T-helper 2 cell treated with Interferon-gamma antibody and Interleukin-4, amounts not matched to agents 5 μg/mL and 100 μg/mL, for 36 hours (primary cell): ENCODE results near the gene C1orf94.

Source experiments
- DNase-seq: peaks from one replicate; pipeline ENCODE4 v3.0.0; 2021; ENCODE audit warnings: low spot score
- H3K27ac Mint-ChIP-seq: one replicate; pipeline ENCODE4 v1.8.0; 2021; ENCODE audit warnings: mild to moderate bottlenecking, mixed read lengths
- H3K27me3 Mint-ChIP-seq: one replicate; pipeline ENCODE4 v1.8.0; 2021; ENCODE audit warnings: low read depth, mixed read lengths
- H3K36me3 Mint-ChIP-seq: one replicate; pipeline ENCODE4 v1.8.0; 2021; ENCODE audit warnings: low read depth, mixed read lengths
- H3K4me1 Mint-ChIP-seq: one replicate; pipeline ENCODE4 v1.8.0; 2021; ENCODE audit warnings: low read depth, mixed read lengths
- H3K4me3 Mint-ChIP-seq: one replicate; pipeline ENCODE4 v1.8.0; 2022; ENCODE audit warnings: mild to moderate bottlenecking, moderate library complexity, mixed read lengths
- H3K9me3 Mint-ChIP-seq: one replicate; pipeline ENCODE4 v1.8.0; 2021; ENCODE audit warnings: mixed read lengths

The C1orf94 gene

DNA sequence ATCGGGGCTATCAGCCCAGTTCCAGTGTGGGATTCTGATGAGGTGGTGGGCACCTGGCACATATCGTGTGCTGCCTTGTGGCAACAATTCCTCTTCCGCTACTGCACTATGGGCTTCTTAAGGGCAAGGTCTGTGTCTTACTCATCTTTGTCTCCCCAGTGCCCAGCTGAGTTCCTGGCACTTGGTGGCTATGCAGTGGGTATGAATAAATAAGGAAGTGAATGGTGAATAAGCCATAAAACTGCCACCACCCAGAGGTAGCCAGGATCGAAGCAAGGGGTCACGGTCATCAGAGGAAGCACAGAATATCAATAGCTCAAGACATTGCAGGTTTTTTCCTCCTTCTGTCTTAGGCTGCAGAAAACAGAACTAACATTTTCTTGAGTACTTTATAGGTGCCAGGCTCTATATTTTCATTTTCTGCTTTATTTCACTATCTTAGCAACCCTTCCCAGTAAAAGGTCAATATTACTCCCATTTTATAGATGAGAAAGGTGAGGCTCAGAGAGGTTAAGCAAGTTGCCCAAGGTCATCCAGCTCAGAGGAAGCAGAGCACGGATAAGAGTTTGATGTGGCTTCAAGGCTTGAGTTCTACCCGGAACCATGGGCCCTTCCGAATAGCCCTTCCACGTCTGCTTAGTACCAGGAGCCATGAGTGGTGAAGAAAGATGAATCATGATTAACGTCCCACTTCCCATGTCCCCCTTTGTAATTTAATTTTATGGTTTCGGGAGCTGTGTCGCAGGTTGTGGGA is 10.2 kb downstream of the C1orf94 start:
- no peak for DNase-seq
- H3K27me3 Mint-ChIP-seq, result peaks cover 6% of the 10 kb centered on the region
- peaks cover 12% of the 10 kb centered on the region for H3K9me3 Mint-ChIP-seq
- H3K36me3 Mint-ChIP-seq, result no peaks in the 10 kb centered on the region
- H3K4me1 Mint-ChIP-seq, result no peaks in the 10 kb centered on the region
- no peak overlapping the region for H3K4me3 Mint-ChIP-seq
- no peak overlapping the region for H3K27ac Mint-ChIP-seq

DNA sequence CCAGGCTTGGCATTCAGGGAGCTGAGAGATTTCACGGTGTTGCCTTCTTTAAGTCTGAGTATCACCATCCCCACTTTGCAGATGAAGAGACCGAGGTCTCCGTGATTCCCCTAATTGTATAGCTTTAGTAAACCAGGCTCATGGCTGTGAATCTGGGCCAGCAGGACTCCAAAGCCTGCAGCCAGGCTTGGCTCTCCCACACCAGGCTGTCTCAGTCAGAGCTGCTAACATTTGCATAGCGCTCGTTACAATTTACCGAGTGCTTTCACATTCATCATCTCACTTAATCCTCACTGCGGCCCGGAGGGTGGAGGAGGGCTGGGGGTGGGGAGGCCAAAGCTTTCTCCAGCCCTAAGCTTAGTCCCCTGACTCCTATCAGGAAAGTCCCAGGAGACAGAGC is 11.7 kb downstream of the C1orf94 start:
- H3K36me3 Mint-ChIP-seq, result no peaks in the 10 kb centered on the region

DNA sequence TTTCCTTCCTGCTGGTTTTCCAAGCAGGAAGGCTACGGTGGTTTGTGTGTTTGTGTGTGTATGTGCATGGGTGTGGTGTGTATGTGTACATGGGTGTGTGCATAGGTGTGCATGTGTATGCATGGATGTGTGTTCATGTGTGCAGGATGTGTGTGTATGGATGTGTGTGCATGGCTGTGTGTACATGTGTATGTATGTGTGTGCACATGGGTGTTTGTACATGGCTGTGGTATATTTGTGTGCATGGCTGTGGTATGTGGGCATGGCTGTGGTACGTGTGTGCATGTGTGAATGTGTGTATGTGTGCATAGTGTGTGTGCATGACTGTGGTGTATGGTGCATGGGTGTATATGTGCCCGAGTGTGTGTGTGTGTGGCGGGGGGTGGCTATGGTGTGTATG is 12.3 kb downstream of the C1orf94 start:
- no peak for DNase-seq
- H3K4me3 Mint-ChIP-seq, result no peak overlapping the region
- no peak overlapping the region for H3K27ac Mint-ChIP-seq
- no peaks in the 10 kb centered on the region for H3K4me1 Mint-ChIP-seq
- H3K9me3 Mint-ChIP-seq, result peaks cover 12% of the 10 kb centered on the region
- H3K27me3 Mint-ChIP-seq, result peaks cover 6% of the 10 kb centered on the region
- no peaks in the 10 kb centered on the region for H3K36me3 Mint-ChIP-seq

More for the DNA sequence above, 11.7 kb downstream of the C1orf94 start:
- no peaks in the 10 kb centered on the region for H3K4me1 Mint-ChIP-seq
- H3K4me3 Mint-ChIP-seq, result no peak overlapping the region
- H3K9me3 Mint-ChIP-seq, result peaks cover 12% of the 10 kb centered on the region
- peaks cover 6% of the 10 kb centered on the region for H3K27me3 Mint-ChIP-seq
- no peak for DNase-seq
- no peak overlapping the region for H3K27ac Mint-ChIP-seq

DNA sequence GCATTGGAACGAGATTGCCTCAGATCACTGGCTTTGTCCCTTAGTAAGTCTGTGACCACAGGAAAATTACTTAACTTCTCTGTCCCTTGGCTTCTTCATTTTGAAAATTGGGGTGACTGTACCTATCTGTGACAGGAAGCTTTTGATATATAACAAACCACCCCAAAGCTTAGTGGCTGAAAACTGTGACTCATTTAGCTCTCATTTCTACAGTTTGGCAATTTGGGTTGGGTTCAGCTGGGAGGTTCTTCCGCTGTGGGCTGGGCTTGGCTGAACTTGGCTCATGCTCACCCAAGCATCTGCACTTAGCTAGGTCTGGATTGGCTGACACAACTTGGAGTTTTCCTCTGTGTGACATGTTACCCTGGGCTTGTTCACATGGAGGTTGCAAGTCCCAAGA is 14.0 kb downstream of the C1orf94 start:
- peaks cover 2% of the 10 kb centered on the region for H3K27me3 Mint-ChIP-seq
- H3K4me1 Mint-ChIP-seq, result no peaks in the 10 kb centered on the region
- H3K9me3 Mint-ChIP-seq, result peaks cover 12% of the 10 kb centered on the region
- H3K27ac Mint-ChIP-seq, result no peak overlapping the region
- H3K4me3 Mint-ChIP-seq, result no peak overlapping the region
- no peak for DNase-seq
- H3K36me3 Mint-ChIP-seq, result no peaks in the 10 kb centered on the region

DNA sequence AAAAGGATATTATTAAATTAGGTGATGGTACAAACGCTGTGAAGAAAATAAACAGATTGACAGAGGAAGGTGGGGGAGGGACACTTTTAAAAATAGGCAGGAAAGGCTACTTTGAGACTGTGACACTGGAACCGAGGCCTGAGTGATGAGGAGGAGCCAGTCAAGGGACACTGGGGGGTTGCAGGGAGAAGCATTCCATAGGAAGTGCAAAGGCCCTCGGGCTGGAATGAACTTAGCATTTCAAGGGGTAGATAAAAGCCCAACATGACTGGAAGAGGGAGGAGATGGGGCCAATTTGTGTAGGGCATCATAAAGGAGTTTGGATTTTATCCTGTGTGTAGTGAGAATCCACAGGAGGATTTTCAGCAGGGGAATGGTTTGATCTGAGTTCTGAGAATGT is 15.9 kb downstream of the C1orf94 start:
- DNase-seq, result no peak
- no peaks in the 10 kb centered on the region for H3K4me1 Mint-ChIP-seq
- peaks cover 12% of the 10 kb centered on the region for H3K9me3 Mint-ChIP-seq
- no peaks in the 10 kb centered on the region for H3K27me3 Mint-ChIP-seq
- no peak overlapping the region for H3K27ac Mint-ChIP-seq
- H3K4me3 Mint-ChIP-seq, result no peak overlapping the region
- no peaks in the 10 kb centered on the region for H3K36me3 Mint-ChIP-seq

DNA sequence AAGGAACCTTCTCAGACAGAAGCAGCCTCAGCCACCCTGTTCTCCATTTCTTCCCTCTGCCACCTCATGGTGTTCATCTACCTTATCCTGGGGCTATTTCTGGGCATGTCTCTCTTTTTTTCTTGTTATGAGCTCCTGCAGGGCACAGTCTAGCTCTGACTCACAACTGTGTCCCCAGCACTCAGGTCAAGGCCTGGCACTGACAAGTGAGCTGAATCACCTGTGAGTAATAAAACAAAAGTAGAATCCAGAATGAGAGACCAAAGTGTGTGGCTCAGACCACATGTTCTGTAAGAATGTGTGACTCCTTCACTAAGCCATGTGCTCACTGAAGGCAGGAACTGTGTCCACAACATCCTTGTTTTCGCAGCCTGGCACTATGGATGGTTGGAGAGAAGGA is 23.2 kb downstream of the C1orf94 start:
- Mint-ChIP-seq H3K4me3 (no peak overlapping the region), H3K27me3 (no peaks in the 10 kb centered on the region), H3K9me3 (no peaks in the 10 kb centered on the region), H3K27ac (no peak overlapping the region), H3K4me1 (no peaks in the 10 kb centered on the region), H3K36me3 (no peaks in the 10 kb centered on the region)
- no peak for DNase-seq

DNA sequence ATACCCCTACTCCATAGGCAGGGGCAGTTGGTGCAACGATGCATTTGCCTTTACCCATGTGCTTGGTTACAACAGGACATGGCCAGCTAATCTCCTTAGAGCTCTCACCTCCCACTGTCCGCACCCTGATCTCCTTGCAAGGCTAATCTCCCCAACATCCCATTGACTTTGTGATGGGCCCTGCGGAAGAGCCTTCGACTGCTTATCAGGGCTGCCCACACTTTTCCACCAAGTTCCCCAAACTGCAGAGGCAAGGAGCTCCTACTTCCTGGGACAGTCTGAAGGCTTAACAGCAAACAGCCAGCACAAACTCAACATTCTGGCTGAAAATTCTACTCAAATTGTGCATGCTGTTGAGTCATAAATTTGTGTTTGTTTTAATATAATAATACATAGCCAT is 36.0 kb downstream of the C1orf94 start:
- Mint-ChIP-seq H3K36me3 (no peaks in the 10 kb centered on the region), H3K27ac (no peak overlapping the region), H3K27me3 (no peaks in the 10 kb centered on the region), H3K4me1 (no peaks in the 10 kb centered on the region), H3K9me3 (no peaks in the 10 kb centered on the region), H3K4me3 (no peak overlapping the region)
- no peak for DNase-seq

DNA sequence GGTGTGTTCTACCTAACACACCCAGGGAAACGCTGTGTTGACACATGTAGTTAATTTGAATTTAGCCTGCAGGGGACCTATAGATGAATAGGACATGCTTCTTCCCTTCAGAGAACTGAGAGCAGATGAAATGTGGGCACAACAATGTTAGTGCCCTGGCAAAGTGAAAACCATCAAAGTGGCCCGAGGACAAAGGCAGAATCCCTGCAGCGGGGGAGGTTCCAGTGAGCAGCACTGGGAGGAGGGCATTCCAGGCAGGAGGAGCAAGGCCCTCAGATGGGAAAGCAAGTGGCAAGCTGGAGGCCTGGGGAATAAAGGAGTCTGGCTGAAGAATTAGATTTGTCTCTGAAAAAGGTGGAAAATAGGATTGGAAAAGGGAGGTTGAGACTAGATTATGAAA is 37.2 kb downstream of the C1orf94 start:
- no peak for DNase-seq
- Mint-ChIP-seq H3K27ac (no peak overlapping the region), H3K4me1 (no peaks in the 10 kb centered on the region), H3K27me3 (no peaks in the 10 kb centered on the region), H3K36me3 (no peaks in the 10 kb centered on the region), H3K9me3 (no peaks in the 10 kb centered on the region), H3K4me3 (no peak overlapping the region)

DNA sequence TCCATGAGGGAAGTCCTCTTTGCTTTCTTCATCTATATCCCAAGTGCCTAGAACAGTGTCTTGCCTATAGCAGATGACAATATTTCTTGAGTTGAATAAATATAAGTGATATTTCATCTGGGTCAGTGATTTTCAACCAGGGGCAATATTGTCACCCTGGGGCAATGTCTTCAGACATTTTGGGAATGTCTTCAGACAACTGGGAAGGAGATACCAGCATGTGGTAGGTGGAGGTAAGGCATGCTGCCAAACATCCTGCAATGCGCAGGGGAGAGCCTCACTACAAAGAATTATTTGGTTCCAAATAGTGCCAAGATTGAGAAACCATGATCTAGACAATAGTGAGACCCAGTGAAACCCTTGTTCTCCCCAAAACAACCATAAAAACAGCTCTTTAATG is 54.7 kb downstream of the C1orf94 start:
- no peak overlapping the region for H3K4me3 Mint-ChIP-seq
- no peak overlapping the region for H3K27ac Mint-ChIP-seq

DNA sequence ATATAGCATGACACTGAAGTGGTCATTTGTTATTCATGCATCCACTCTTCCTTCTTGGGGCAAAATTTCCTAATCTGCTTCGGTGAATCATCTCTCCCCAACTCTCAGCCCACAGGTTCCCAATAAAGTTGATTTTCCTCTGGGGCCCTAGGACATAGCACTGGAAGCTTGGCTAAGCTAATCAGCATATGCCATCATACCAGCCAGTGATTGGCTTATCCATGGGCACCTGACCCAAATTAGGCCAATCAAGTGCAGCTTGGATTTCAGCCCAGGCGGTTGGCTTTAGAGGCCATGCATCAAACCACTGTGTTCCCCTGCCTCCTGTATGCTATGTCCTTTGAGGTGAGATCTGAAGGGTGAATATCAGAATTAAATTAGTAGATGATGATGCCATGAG is 58.9 kb downstream of the C1orf94 start:
- Mint-ChIP-seq H3K4me3 (no peak overlapping the region), H3K27me3 (no peaks in the 10 kb centered on the region), H3K36me3 (no peaks in the 10 kb centered on the region), H3K9me3 (no peaks in the 10 kb centered on the region), H3K27ac (no peak overlapping the region), H3K4me1 (no peaks in the 10 kb centered on the region)
- DNase-seq, result no peak

More for the DNA sequence above, 54.7 kb downstream of the C1orf94 start:
- no peaks in the 10 kb centered on the region for H3K4me1 Mint-ChIP-seq
- no peaks in the 10 kb centered on the region for H3K27me3 Mint-ChIP-seq
- no peaks in the 10 kb centered on the region for H3K9me3 Mint-ChIP-seq
- no peak for DNase-seq
- no peaks in the 10 kb centered on the region for H3K36me3 Mint-ChIP-seq

DNA sequence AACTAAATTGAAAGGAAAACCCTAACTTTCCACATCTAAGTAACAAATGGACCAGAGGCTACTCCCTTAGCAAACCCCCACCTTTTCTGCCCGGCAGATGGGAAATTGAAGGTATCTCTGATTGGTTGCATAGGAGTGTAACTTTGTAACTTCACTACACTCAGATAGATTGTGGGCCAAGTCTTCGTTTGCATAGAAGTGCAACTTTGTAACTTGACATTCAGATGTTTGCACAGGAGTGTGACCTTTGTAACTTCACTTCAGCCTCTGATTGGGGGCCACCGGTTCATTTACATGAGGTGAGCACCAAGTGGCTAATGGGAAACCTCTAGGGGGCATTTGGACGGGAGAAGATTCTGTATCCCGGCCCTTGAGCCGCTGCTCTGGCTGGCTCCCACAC is 59.4 kb downstream of the C1orf94 start:
- no peaks in the 10 kb centered on the region for H3K4me1 Mint-ChIP-seq
- H3K9me3 Mint-ChIP-seq, result no peaks in the 10 kb centered on the region
- no peaks in the 10 kb centered on the region for H3K27me3 Mint-ChIP-seq
- no peak for DNase-seq
- no peak overlapping the region for H3K4me3 Mint-ChIP-seq
- no peaks in the 10 kb centered on the region for H3K36me3 Mint-ChIP-seq
- H3K27ac Mint-ChIP-seq, result no peak overlapping the region

DNA sequence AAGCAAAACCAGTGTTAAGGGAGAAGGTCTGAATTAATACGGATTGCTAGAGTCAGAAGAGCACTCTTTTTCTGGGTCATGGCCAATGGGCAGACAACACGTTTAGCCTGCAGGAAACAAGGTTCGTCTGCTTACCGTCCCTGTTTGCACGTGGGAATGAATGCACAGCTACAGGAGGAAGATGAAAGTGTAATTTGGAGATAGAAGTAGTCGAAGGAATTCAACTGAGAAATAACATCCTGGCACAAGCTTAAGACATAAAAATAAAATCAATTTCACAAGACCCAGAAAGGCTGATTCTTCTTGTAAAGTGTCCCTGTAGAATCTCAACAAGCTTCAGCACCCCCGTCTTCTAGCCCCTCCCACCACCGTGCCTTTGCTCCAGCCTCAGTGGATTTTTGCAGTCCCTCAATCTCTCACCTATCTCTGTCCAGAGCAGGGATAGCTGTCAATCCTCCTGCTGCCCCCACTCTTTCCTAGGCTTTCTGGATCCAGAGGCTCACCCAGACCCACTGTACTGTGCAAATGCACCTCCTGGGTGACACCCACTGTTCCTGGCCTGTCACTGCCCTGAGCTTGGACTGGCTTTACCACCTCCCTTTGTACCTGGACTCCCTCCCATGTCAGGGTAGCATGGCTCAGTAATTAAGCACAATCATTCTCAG is 60.6 kb downstream of the C1orf94 start:
- DNase-seq, result no peak
- Mint-ChIP-seq H3K27ac (no peak overlapping the region), H3K4me1 (no peaks in the 10 kb centered on the region), H3K4me3 (no peak overlapping the region), H3K36me3 (no peaks in the 10 kb centered on the region), H3K27me3 (no peaks in the 10 kb centered on the region), H3K9me3 (no peaks in the 10 kb centered on the region)

DNA sequence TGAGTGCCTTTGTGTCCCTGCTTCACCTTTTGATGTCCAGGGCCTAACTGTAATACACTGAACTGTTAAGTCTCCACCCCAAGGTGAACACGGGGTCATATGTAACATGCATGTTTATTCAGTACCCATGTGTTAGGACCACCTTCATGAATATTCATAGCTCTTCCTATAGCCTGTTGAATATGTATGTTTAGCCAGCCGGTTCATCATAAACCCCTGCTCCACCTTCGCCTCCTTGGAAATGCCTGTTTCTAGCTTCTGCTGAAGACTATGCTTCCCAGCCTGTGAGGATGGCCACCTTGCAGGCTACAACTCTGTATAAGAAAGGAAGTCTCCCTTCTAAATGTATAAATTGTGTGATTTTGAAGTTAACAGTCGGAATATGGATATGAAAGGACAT is 69.3 kb downstream of the C1orf94 start:
- Mint-ChIP-seq H3K27ac (no peak overlapping the region), H3K4me3 (no peak overlapping the region), H3K9me3 (no peaks in the 10 kb centered on the region), H3K36me3 (no peaks in the 10 kb centered on the region), H3K4me1 (no peaks in the 10 kb centered on the region), H3K27me3 (peaks cover 15% of the 10 kb centered on the region)
- no peak for DNase-seq

DNA sequence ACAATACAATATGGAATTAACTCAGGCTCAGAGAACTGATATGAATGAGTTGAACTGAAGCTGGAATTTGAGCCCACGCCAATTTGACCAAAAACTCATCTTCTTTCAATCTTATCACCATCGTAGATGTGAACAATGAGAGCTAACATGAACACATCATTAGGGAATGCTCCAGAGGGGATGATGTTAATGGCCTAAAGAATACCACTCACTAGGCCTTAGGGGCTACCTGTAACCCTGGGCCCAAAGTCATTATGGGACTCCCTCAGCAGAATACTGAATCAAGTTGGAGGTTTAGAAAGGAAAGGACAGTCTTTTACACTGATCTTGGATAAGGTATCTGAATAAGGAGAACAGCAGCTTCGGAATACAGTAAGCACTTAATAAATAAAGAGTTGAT is 73.6 kb downstream of the C1orf94 start:
- Mint-ChIP-seq H3K27me3 (peaks cover 6% of the 10 kb centered on the region), H3K4me1 (no peaks in the 10 kb centered on the region), H3K36me3 (no peaks in the 10 kb centered on the region), H3K9me3 (no peaks in the 10 kb centered on the region), H3K4me3 (no peak overlapping the region), H3K27ac (no peak overlapping the region)
- no peak for DNase-seq
